Motor neuron (in vitro differentiated cells): Measurements from ENCODE around the gene CPA1. TPM values are rescaled to one million over a fixed set of nuclear protein-coding genes. Genes with fewer than 3 reads are reported as not detected.
A peak's percentile ranks its signal among the peaks of the same experiment; 100 is the strongest.

Experiments
- ATAC-seq, 8 experiments: fragments of 200-7000 bp; cut with Tn5 transposase; replicated peaks in 6 of 8; 2 replicates each; pipeline ENCODE4 v1.8.0; 2021; ENCODE audit warnings: mild to moderate bottlenecking in 8 of 8, moderate library complexity in 8 of 8
- H3K27ac ChIP-seq, 2 donors: fragments of 250-450 bp; sonication (Bioruptor Pico); 2 replicates each; pipeline ENCODE4 v1.9.0; 2021; ENCODE audit warnings: antibody characterized with exemption in 2 of 2, mild to moderate bottlenecking in 2 of 2, moderate library complexity in 1 of 2
- H3K4me1 ChIP-seq, 2 donors: fragments of 250-450 bp; sonication (Bioruptor Pico); replicated peaks in 1 of 2; 2 replicates each; pipeline ENCODE4 v1.6.1; 2021; ENCODE audit warnings: antibody characterized with exemption in 2 of 2, mild to moderate bottlenecking in 2 of 2, moderate library complexity in 1 of 2
- H3K4me3 ChIP-seq, 5 donors: fragments of 250-450 bp; sonication (Bioruptor Pico); 2 replicates each; pipeline ENCODE4 v1.9.0; 2021; ENCODE audit warnings: antibody characterized with exemption in 5 of 5, mild to moderate bottlenecking in 5 of 5, moderate library complexity in 4 of 5
- WGBS, 10 experiments: fragments of 450-650 bp; shearing (Covaris generic); methylation state at CpG; one replicate each; pipeline ENCODE4 v1.0.0; 2022; 5-methylcytosine and 5-hydroxymethylcytosine counted together
- in situ Hi-C, 9 experiments: fragments of 400-800 bp; cut with MboI; loops; one replicate each; pipeline ENCODE4 v1.15.0; 2021; ENCODE audit warnings: low sequenced_read_pairs in 9 of 9, low pct_unique_long_range_greater_than_20kb in 2 of 9; ENCODE audit not compliant: unreplicated experiment in 9 of 9
- total RNA-seq, 8 experiments: library from RNA; unstranded; fragments of 300-600 nt; gene quantifications; 2 replicates each; pipeline versions ENCODE4 v1.2.3 to v1.2.4, GENCODE V29; 2022

CPA1 gene
- total RNA-seq, 8 experiments from 2014 or later = 0.18 to 0.91 (median 0.42) TPM; not detected in 2

DNA sequence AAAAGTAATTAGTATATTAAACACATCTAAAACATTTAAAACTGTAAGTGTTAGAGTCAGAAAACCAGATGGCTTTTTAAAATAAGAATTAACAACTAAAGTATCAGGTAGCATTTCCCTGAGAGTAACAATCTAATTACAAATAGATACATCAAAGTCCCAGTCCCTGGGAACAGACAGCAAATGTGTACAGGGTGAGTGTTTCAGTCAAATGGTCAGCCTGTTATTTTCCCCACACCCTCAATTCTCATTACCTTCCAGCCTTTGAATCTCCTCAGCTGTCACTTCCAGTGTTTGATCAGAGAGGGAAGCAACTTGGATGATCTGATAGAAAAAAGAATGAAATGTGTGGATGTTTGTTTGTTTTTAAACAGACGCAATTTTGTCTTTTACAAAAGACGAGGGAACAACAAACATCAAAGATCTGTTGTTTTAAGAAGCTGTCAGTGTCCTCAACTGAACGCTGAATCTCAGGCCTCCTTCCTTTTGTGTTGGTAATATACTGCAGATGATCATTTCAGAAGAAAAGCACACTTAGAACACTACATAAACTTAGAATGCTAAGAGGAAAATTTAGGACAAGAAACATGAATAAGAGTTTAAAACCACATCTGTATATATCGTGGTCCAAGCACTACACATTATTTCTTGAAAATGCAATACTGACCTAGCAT, 30.7 kb downstream of the CPA1 start:
- Histone ChIP-seq H3K4me3 (no peak overlapping the region), H3K4me1 (peaks cover 22 to 37% of the 10 kb centered on the region in 2 donors), H3K27ac (peak overlapping the region in 1 of 2 donors; percentile 22)
- in situ Hi-C loops = no loop called here
- whole genome bisulfite sequencing, 10 experiments = 10 to 69% (median 36%) methylated on average over 1 to 4 of the region's 4 CpGs
- ATAC-seq = peak in 5 of 8 experiments; percentile 37 to 73 (median 66)

DNA sequence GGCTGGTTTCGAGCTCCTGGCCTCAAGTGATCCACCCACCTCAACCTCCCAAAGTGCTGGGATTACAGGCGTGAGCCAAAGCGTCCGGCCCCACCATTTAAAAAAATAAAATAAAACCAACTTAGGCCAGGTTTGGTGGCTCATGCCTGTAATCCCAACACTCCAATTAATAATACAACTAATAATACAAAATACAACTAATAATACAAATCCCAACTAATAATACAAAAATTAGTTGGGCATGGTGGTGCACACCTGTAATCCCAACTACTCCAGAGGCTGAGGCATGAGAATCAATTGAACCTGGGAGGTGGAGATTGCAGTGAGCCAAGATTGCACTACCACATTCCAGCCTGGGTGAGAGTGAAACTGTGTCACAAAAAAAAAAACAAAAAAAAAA, 32.9 kb downstream of the CPA1 start:
- no peak for ATAC-seq
- in situ Hi-C loops = no loop called here
- Histone ChIP-seq H3K4me3 (no peak overlapping the region), H3K27ac (no peak overlapping the region), H3K4me1 (peaks cover 31 to 46% of the 10 kb centered on the region in 2 donors)
- 88 to 100% (median 94%) methylated on average over 1 to 4 of the region's 4 CpGs; no CpG with 5 or more reads in 6 of the 10 experiments for WGBS, 10 experiments

DNA sequence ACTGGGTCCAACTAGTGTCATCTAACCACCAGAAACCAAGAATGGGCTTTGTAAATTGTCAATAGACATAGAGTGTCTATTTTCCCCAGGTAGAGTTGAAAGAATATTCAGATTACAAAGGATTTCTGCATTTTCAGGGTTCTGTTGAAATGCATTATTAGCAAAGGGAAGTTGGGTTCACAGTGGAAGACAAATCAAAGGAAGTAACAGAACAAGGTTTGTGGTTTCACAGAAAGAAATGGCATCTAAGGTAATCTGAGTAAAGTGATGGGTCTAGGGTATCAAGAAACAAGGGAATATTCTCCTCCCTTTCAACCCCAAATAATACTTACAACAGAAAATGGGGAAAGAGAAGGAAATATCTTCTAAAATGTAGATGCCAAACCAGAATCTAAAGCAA, 34.7 kb downstream of the CPA1 start:
- in situ Hi-C loops = no loop called here
- H3K4me1 ChIP-seq = peaks cover 24 to 49% of the 10 kb centered on the region in 2 donors

DNA sequence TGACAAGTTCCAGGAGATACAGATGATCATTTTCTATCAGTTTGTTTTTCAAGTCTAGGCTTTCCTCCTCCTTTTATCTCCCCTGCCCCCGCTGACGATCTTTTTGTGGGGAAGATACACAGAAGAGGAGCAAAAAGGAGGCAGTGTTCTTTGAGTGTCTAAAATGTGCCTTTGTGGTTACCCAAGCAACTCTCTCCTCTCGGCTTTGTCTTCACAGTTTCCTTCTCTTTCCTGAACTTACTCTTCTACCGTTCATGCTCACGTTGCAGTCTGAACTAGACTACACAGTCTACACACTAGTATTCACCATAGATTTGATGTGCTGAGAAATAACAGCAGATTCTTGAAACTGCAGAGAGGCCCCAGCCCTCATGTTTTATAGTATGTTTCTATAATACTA, 36.9 kb downstream of the CPA1 start:
- no peak overlapping the region for H3K4me3 ChIP-seq
- peak overlapping the region in 1 of 2 donors; percentile 34 for H3K27ac ChIP-seq
- ATAC-seq = peak in 2 of 8 experiments; percentile 33 to 69
- in situ Hi-C loops = no loop called here
- 25 to 100% (median 75%) methylated on average over 1 to 5 of the region's 5 CpGs; no CpG with 5 or more reads in 2 of the 10 experiments for WGBS, 10 experiments
- peaks cover 28 to 39% of the 10 kb centered on the region in 2 donors for H3K4me1 ChIP-seq

More for the DNA sequence above, 34.7 kb downstream of the CPA1 start:
- no peak overlapping the region for H3K4me3 ChIP-seq
- no peak for ATAC-seq
- no peak overlapping the region for H3K27ac ChIP-seq

DNA sequence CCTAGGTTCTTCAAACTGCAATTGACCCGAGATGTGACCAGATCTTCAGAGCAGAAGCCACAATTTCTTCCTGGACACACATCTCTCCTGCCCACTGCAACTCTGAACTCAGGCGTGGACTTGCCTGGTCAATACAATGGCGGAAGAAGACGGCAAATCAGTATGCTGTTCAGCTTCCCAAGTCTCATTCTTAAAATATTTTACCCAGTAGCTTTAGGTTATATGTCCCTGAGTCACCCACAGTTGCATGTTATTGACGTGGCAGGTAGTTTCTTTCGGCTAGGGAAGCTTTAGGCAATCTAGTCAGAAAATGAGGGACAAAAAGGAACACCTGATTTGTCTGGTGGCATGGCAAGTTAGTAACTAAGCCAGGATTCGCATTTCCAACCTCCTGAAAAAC, 38.0 kb downstream of the CPA1 start:
- no peak overlapping the region for H3K27ac ChIP-seq
- 78 to 100% (median 91%) methylated on average over 2 to 7 of the region's 7 CpGs; no CpG with 5 or more reads in 2 of the 10 experiments for WGBS, 10 experiments
- ATAC-seq = no peak
- no peak overlapping the region for H3K4me3 ChIP-seq
- peaks cover 30 to 35% of the 10 kb centered on the region in 2 donors for H3K4me1 ChIP-seq
- in situ Hi-C loops = no loop called here

DNA sequence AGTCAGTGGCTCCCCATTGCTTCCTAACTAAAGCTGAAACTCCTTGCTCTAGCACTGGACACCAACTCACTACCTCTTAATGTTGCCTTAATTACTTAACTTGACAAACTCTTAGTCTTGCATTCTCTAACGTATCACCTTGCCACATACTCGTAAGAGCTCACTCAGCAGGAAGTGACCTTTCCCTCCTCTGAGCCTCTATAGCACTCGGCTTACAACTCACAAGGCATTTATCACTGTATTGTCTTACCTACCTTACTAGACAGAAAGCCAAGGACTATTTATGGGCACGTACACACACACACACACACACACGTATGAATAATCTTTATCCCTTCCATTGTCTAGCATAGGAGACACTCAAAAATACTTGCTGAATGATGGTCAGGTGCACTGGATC, 39.4 kb downstream of the CPA1 start:
- Histone ChIP-seq H3K4me3 (no peak overlapping the region), H3K27ac (no peak overlapping the region), H3K4me1 (peaks cover 30 to 35% of the 10 kb centered on the region in 2 donors)
- in situ Hi-C loops = no loop called here
- peak in 5 of 8 experiments; percentile 15 to 86 (median 80) for ATAC-seq
- 23 to 96% (median 72%) methylated on average over 1 to 5 of the region's 5 CpGs; no CpG with 5 or more reads in 4 of the 10 experiments for WGBS, 10 experiments

DNA sequence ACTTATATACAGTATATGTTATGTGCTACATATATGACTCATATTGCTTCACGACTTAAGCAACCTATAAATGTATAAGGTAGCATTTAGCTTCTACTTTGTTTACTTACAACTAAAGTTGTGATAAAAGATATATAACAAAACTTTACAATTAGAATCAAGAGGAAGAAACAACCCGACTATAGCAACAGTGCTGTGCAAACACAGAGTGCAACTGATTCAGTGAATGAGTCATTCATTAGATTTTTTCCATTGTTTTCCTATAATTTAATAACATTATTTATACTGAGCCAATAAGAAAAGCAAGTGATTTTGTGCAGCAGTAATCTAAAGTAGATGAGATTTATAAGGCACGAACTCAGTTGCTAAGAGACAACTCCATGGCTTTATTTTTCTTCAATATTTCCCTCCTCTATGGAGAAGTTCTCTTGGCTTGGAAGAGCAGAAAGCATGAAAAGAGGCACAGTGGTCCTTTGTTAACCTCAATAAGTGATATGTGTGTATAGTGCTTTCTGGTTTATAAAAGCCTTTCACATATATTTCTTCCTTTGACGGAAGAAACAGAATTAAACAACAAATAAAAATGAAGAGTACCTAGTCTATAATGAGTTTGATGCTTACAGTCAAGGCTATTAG, 40.8 kb downstream of the CPA1 start:
- Histone ChIP-seq H3K4me1 (peaks cover 30 to 35% of the 10 kb centered on the region in 2 donors), H3K4me3 (no peak overlapping the region), H3K27ac (peak overlapping the region in 1 of 2 donors; percentile 59)
- in situ Hi-C loops = no loop called here
- 18 to 86% (median 67%) methylated on average over 1 to 4 of the region's 4 CpGs for WGBS, 10 experiments
- peak in 3 of 8 experiments; percentile 24 to 55 (median 30) for ATAC-seq

DNA sequence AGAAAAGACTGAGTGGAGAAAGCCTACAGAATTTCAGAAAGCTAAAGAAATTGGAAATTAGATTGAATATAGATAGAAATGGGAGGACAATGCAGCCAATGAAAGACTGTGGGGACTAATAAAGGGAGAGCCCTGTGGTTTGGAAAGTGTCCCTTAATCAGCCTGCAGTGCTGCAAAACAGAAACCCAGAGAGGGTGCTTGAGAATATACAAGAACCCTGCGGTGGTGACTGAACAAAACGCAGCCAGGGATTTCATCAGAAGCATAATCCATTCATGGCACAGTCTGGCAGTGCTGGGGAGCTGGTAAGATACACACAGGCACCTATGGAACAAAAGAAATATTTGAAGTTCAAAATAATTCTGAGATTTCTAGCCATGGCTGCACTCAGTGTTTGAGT, 41.4 kb downstream of the CPA1 start:
- peaks cover 28 to 35% of the 10 kb centered on the region in 2 donors for H3K4me1 ChIP-seq
- ATAC-seq = peak in 7 of 8 experiments; percentile 31 to 91 (median 73)
- H3K27ac ChIP-seq = peak overlapping the region; percentile 49 to 59
- 14 to 57% (median 20%) methylated on average over 1 to 2 of the region's 2 CpGs; no CpG with 5 or more reads in 3 of the 10 experiments for WGBS, 10 experiments
- in situ Hi-C loops = no loop called here
- no peak overlapping the region for H3K4me3 ChIP-seq

DNA sequence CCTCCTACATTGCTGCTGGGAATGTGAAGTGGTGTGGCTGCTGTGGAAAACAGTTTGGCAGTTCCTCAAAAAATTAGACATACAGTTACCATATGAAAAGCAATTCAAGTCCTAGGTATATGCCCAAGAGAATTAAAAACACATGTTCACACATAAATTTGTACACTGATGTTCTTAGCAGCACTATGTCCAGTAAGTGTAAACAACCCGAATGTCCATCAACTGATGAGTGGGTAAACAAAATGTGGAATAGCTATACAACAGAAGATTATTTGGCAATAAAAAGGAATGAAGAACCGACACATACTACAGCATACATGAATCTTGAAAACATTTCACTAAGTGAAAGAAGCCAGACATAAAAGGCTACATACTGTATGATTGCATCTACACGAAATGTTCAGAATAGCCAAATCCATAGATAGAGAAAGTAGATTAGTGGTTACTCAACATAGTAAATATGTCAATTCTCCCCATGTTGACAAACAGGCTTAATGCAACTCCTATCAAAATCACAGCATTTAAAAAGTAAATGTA, 43.3 kb downstream of the CPA1 start:
- WGBS, 10 experiments = 64 to 100% (median 94%) methylated on average over 1 to 3 of the region's 3 CpGs; no CpG with 5 or more reads in 1 of the 10 experiments
- no peak overlapping the region for H3K4me3 ChIP-seq

DNA sequence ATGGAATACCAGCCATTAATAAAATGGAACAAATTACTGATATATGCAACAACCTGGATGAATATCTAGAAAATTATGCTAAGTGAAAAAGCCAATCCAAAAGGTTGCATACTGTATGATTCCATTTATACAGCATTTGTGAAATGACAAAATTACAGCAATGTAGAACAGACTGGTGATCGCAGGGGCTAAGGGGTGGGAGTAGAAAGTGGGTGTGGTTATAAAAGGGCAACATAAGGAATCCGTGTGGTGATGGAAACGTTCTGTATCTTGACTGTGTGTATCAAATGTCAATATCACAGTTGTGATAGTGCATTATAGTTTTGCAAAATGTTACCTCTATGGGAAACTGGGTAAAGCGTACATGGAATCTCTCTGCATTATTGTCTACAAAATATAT, 45.5 kb downstream of the CPA1 start:
- WGBS, 10 experiments = 56 to 100% (median 89%) methylated on average over 1 to 4 of the region's 4 CpGs; no CpG with 5 or more reads in 1 of the 10 experiments
- H3K4me1 ChIP-seq = peaks cover 27 to 32% of the 10 kb centered on the region in 2 donors
- no peak overlapping the region for H3K27ac ChIP-seq
- in situ Hi-C loops = loop anchor here in 1 of 9 experiments (25.0 kb wide), 1 partner anchor 213 kb away; the partner anchor contains the start of genes SSMEM1 and TMEM209
- no peak overlapping the region for H3K4me3 ChIP-seq
- no peak for ATAC-seq

More for the DNA sequence above, 43.3 kb downstream of the CPA1 start:
- ATAC-seq = peak in 1 of 8 experiments; percentile 67
- peaks cover 21 to 24% of the 10 kb centered on the region in 2 donors for H3K4me1 ChIP-seq
- no peak overlapping the region for H3K27ac ChIP-seq
- in situ Hi-C loops = no loop called here

DNA sequence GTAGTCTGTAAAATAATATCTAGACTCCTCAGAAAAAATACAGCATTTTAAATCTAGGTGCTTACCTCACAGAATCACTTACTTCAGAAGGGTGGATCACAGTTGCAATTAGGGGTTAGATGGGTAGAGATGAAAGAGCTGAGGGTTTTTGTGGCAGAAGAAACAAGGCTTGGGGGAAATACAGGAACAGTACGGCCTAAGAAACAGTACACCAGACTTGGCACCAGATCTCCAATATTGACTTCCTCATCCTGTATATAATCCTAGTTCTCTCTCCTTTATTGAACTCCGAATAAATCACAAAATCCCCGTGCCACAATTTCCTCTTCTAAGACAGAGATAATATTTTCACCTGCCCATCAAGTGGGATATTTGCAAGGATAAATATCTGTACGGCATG, 46.3 kb downstream of the CPA1 start:
- in situ Hi-C loops = loop anchor here in 1 of 9 experiments (25.0 kb wide), 1 partner anchor 214 kb away; the partner anchor contains the start of genes SSMEM1 and TMEM209
- H3K27ac ChIP-seq = no peak overlapping the region
- 60 to 100% (median 88%) methylated on average over 1 to 4 of the region's 4 CpGs; no CpG with 5 or more reads in 1 of the 10 experiments for WGBS, 10 experiments
- ATAC-seq = no peak
- no peak overlapping the region for H3K4me3 ChIP-seq
- H3K4me1 ChIP-seq = peaks cover 27 to 34% of the 10 kb centered on the region in 2 donors

DNA sequence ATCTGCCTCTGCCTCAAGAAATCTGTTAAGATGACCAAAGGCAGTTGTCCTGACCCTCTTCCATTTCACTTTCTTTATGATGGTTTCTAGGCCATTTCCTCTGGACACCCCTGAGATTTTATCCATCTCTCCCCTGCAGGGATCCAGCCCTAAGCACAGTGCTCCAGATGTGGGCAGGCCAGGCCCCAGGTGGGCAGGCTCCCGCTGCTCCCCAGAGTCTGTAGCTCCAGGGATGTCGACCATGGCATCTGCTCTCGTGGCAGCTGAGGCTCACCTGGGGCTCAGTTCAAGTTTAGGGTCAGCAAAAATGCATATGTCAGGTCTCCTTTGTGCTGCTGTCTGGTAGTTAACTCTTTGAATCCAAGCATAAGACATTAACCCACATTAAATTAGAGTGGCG, 48.7 kb downstream of the CPA1 start:
- Histone ChIP-seq H3K4me1 (peaks cover 22 to 32% of the 10 kb centered on the region in 2 donors), H3K4me3 (no peak overlapping the region), H3K27ac (no peak overlapping the region)
- in situ Hi-C loops = loop anchor here in 1 of 9 experiments (25.0 kb wide), 1 partner anchor 217 kb away; the partner anchor contains the start of genes SSMEM1 and TMEM209
- WGBS, 10 experiments = 80 to 100% (median 90%) methylated on average over 1 to 2 of the region's 4 CpGs; no CpG with 5 or more reads in 5 of the 10 experiments
- no peak for ATAC-seq

DNA sequence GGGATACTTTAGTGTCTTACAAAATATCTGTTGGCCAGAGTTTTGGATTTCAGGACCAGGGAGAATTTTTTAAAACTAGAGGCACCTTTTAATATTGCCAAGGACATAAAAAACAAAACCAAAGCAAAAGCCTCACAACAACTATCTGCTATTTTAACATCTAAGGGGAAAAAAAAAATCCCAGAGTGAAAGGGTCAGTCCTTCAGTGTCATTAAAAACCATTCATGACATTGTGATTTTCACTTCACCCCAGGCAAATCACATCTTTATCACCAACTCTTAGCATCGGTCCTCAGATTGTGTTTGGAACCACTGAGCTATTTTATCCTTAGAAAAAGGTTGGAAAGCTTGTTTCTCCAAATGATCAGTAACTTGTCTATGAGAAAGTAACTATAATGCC, 49.8 kb downstream of the CPA1 start:
- peak overlapping the region in 1 of 2 donors; percentile 5 for H3K27ac ChIP-seq

More for the DNA sequence above, 49.8 kb downstream of the CPA1 start:
- in situ Hi-C loops = loop anchor here in 1 of 9 experiments (25.0 kb wide), 1 partner anchor 218 kb away; the partner anchor contains the start of genes SSMEM1 and TMEM209
- Histone ChIP-seq H3K4me1 (peaks cover 22 to 32% of the 10 kb centered on the region in 2 donors), H3K4me3 (no peak overlapping the region)
- 0 to 88% (median 33%) methylated on average over 1 of the region's 1 CpG; no CpG with 5 or more reads in 1 of the 10 experiments for WGBS, 10 experiments
- ATAC-seq = no peak
